ENCODE results near the gene PILRB.
"Not testable (repeated sequence)": the region's sequence is repeated elsewhere in the genome, so short reads cannot be mapped to it uniquely, and the experiment has no call there.

PILRB gene

DNA sequence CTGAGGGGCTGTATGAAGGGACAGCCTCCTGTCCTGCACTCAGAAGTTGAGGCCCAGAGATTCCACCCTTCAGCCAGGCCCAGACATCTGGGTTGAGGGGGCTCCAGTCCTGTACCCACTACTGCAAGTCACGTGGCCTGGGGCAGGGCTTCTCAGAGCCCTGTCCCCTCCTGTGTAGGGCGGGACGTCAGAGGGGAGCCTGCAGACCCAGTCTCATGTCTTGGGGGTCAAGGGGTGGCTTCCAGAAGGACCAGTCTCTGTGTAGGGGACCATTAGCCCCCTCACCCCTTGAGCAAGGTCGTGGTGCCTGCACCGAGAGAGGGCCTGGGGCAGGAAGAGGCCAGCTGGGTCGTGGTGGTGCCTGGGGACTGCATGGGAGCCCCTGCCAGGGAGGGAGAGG, 14.8 kb downstream of the PILRB start:
- no peak for DNase-seq
- in situ Hi-C loops (cut with MboI; ENCODE audit: low pct_unique_long_range_greater_than_20kb, low sequenced_read_pairs): no loop called here

DNA sequence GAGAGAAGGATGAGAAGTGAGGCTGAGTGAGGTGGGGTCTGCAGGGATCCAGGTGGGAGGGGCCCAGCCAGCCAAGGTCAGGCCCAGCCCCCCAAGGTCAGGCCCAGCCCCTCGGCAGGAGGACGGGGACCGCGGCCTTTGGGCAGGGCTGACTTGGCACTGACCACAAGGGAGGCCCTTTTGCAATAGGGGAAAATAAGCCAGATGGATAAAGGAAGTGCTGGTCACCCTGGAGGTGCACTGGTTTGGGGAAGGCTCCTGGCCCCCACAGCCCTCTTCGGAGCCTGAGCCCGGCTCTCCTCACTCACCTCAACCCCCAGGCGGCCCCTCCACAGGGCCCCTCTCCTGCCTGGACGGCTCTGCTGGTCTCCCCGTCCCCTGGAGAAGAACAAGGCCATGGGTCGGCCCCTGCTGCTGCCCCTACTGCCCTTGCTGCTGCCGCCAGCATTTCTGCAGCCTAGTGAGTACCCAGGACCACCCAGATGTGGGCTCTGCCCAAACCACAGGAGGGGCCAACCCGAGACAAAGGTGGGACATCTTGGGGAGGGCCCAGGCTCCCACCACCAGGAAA, 15.4 kb downstream of the PILRB start, which contains the start of gene PILRA:
PILRA (plus strand) TSS at position 227 of the 571 bp plus-strand sequence; CDS start at position 397, 170 bp downstream.
- no peak for DNase-seq
- in situ Hi-C loops (cut with MboI; ENCODE audit: low pct_unique_long_range_greater_than_20kb, low sequenced_read_pairs): no loop called here

DNA sequence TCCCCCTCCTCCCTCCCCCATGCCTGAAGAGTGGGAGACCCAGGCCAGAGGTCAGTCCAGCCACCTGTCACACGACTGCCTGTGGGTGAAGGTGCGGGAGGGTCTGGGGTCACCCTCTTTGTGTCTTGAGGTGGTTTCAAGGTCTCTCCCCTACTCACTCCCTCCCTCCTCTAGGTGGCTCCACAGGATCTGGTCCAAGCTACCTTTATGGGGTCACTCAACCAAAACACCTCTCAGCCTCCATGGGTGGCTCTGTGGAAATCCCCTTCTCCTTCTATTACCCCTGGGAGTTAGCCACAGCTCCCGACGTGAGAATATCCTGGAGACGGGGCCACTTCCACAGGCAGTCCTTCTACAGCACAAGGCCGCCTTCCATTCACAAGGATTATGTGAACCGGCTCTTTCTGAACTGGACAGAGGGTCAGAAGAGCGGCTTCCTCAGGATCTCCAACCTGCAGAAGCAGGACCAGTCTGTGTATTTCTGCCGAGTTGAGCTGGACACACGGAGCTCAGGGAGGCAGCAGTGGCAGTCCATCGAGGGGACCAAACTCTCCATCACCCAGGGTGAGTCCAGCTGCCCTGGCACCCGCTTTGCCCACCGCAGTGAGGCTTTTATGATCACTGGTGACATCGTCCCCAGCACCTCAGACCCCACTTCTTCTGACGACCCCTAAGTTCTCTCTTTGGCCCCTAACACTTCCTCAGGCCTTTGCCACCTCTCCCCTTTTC, 16.1 kb downstream of the PILRB start:
- in situ Hi-C loops (cut with MboI; ENCODE audit: low pct_unique_long_range_greater_than_20kb, low sequenced_read_pairs); DNase-seq: not testable (repeated sequence)

DNA sequence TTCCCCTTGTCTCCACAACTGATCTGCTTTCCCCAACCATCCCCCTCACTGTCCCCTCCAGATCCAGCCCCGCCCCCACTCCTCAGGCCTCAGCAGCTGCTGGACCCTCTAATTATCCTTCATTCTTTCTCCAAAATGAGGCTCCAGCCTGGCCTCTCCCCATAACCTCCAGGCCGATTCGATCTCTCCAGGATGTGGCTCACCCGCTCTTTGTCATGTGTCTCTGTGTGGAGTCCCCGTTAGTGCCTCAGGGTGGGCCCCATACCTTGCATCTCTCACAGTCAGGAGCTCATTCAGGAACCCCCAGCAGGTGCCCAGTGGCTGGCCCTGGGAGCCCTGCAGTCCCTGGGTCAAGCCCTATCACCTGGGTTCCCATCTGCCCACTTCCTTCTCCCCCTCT, 16.7 kb downstream of the PILRB start:
- in situ Hi-C loops (cut with MboI; ENCODE audit: low pct_unique_long_range_greater_than_20kb, low sequenced_read_pairs): no loop called here
- no peak for DNase-seq

DNA sequence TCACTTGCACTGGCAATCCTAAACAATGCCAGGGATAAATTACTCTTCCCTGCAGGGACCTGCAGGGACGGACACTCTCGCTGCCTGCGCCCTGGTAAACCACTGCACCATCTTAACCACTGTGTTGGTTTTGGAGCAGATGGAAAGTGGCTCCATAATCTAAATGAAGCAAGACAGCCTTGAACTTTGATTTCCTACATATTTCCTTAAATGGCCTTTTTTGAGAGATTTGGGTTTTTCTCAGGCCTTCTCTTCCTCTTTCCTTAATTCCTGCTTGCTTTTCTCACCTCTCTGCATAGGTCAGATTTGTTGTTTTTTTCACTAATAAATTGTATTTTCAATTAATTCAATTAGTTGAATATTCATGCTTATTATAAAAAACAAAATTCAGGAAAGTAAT, 18.1 kb downstream of the PILRB start:
- in situ Hi-C loops (cut with MboI; ENCODE audit: low pct_unique_long_range_greater_than_20kb, low sequenced_read_pairs): no loop called here
- no peak for DNase-seq

DNA sequence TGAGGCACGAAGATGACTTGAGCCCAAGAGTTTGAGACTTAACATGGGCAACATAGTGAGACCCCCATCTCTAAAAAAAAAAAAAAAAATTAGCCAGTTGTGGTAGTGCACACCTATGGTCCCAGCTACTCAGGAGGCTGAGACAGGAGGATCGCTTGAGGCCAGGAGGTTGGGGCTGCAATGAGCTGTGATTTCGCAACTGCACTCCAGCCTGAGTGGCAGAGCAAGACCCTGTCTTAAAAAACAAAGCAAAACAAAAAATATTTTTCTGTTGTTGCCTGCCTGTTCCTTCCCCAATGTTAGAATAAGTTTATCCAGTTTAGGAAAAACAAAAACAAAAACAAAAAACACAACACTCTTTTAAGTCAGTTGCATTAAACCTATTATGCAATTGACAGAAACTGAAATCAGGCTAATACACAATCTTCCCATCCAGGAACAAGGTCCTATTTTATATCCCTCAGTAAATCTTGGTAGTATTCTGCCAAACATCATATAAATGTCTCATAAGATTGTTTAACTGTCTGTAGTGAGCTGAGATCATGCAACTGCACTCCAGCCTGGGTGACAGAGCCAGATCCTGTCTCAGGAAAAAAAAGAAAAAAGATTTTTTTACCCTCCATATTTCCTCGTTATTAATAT, 20.3 kb downstream of the PILRB start:
- DNase-seq: no peak

DNA sequence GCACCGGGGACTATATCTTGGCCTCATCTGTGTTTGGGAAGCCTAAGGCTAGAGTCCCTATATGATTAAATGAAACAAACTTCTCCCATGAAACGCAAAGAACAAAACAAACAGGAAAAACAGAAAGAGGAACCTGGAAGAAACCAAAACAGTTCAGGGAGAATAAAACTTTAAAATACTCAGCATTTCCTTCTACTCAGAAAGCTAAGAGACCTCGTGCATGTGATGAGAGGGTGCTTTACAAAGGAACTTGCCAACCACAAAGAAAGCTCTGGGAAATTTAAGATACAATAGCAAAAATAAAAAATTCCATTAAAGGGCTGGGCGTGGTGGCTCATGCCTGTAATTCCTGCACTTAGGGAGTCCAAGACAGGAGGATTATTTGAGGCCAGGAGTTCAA, 22.3 kb downstream of the PILRB start:
- in situ Hi-C loops (cut with MboI; ENCODE audit: low pct_unique_long_range_greater_than_20kb, low sequenced_read_pairs): no loop called here
- DNase-seq: no peak

More for the DNA sequence above, 20.3 kb downstream of the PILRB start:
- in situ Hi-C loops (cut with MboI; ENCODE audit: low pct_unique_long_range_greater_than_20kb, low sequenced_read_pairs): no loop called here

DNA sequence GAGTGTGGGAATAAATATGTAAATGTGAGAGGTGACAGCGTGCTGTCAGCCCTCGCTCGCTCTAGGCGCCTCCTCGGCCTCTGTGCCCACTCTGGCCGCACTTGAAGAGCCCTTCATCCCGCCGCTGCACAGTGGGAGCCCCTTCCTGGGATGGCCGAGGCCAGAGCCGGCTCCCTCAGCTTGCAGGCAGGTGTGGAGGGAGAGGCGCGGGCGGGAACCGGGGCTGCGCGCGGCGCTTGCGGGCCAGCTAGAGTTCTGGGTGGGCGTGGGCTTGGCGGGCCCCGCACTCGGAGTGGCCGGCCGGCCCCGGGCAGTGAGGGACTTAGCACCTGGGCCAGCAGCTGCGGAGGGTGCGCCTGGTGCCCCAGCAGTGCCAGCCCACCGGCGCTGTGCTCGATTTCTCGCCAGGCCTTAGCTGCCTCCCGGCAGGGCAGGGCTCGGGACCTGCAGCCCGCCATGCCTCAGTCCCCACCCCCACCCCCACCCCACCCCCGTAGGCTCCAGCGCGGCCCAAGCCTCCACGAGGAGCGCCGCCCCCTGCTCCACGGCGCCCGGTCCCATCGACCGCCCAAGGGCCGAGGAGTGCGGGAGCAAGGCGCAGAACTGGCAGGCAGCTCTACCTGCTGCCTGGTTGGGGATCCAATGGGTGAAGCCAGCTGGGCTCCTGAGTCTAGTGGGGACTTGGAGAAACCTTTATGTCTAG, 23.8 kb downstream of the PILRB start:
- DNase-seq; in situ Hi-C loops (cut with MboI; ENCODE audit: low pct_unique_long_range_greater_than_20kb, low sequenced_read_pairs): not testable (repeated sequence)

DNA sequence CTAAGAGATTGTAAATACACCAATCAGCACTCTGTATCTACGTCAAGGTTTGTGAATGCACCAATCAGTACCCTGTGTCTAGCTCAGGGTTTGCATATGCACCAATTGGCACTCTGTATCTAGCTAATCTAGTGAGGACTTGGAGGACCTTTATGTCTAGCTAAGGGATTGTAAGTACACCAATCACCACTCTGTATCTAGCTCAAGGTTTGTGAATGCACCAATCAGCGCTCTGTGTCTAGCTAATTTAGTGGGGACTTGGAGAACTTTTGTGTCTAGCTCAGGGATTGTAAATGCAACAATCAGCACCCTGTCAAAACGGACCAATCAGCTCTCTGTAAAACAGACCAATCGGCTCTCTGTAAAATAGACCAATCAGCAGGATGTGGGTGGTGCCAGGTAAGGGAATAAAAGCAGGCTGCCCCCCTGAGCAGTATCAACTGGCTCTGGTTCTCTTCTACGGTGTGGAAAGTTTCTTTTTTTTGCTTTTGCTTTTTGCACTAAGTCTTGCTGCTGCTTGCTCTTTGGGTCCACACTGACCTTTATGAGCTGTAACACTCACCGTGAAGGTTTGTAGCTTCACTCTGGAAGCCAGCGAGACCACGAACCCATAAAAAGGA, 24.4 kb downstream of the PILRB start:
- in situ Hi-C loops (cut with MboI; ENCODE audit: low pct_unique_long_range_greater_than_20kb, low sequenced_read_pairs); DNase-seq: not testable (repeated sequence)

DNA sequence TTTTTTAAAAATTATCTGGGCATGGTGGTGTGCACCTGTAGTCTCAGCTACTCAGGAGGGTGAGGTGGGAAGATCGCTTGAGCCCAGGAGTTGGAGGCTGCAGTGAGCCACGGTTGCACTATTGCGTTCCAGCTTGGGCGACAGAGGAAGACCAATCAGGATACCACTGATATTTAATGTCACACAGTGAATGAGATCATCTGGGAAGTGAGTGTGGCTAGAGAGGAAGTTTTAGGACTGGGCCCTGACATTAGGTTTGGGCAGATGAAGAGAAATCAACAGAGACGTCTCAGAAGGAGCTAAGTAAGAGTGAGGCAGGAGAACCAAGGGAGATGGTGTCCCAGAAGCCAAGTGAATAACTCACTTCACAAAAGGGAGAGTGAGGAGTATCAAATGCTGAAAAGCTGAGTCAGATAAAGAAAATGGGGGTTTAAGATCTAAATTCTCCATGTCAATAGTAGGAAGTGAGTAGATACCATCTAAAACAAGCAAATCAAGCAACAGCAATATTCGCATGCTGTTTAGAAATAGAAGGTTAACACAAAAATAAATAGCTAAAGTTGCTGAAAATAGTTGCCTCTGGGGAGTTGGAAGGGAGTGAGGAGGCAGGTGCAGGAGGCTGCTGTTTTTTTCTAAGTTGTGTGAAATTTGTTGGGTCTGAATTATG, 26.8 kb downstream of the PILRB start:
- no peak for DNase-seq
- in situ Hi-C loops (cut with MboI; ENCODE audit: low pct_unique_long_range_greater_than_20kb, low sequenced_read_pairs): no loop called here

DNA sequence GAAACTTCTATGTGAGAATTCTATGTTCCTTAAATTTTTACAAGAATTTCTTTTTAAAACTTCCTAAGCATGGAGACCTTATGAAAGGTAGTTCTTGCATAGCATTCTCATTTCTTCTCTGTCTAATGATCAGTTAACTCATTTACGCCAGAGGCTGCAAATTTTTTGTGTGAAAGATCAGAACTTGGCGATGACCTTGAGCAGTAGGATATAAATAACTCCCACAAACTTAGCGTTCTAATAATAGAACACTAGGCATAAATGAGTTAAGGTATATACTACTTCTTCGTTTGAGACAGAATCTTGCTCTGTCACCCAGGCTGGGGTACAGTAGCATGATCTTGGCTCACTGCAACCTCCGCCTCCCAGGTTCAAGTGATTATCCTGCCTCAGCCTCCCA, 29.0 kb downstream of the PILRB start:
- no peak for DNase-seq
- in situ Hi-C loops (cut with MboI; ENCODE audit: low pct_unique_long_range_greater_than_20kb, low sequenced_read_pairs): no loop called here

DNA sequence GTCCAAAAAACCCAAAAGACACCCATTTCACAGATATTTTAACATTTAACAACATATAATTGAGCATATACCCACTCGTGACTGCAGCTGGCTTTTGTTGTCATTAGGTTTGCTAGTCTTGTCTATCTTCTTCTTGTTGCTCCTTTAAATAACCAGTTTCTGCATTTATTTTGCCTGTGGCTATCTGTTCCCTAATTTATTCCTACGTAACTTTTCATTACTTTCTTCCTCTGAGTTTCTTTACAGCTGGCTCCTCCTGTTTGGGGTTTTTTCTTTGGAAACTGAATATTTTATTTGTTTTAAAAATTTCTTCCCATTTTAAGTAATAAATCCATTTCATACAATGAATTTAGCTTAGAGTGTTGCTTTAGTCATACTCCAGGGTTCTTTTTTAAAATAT, 29.8 kb downstream of the PILRB start:
- no peak for DNase-seq
- in situ Hi-C loops (cut with MboI; ENCODE audit: low pct_unique_long_range_greater_than_20kb, low sequenced_read_pairs): no loop called here

DNA sequence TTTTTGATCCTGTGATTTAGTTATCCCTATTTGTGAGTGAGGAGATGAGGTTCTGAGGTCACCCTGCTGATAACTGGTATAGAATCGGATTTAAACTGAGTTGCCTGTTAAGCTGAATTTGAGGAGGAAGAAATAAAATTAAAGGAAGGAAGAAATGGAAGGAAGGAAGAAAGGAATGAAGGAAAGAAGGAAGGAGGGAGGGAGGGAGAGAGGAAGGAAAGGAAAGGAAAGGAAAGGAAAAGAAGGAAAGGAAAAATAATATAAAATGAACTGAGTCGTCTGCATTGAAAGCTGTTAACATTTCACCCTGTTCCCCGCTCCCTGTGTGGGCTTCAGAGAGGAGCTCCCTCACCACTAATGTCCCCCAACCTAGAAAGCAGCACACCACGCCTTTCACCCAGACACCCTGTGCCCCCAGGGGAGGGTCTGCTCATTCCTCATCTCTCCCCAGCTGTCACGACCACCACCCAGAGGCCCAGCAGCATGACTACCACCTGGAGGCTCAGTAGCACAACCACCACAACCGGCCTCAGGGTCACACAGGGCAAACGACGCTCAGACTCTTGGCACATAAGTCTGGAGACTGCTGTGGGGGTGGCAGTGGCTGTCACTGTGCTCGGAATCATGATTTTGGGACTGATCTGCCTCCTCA, 31.6 kb downstream of the PILRB start:
- no peak for DNase-seq
- in situ Hi-C loops (cut with MboI; ENCODE audit: low pct_unique_long_range_greater_than_20kb, low sequenced_read_pairs): no loop called here

DNA sequence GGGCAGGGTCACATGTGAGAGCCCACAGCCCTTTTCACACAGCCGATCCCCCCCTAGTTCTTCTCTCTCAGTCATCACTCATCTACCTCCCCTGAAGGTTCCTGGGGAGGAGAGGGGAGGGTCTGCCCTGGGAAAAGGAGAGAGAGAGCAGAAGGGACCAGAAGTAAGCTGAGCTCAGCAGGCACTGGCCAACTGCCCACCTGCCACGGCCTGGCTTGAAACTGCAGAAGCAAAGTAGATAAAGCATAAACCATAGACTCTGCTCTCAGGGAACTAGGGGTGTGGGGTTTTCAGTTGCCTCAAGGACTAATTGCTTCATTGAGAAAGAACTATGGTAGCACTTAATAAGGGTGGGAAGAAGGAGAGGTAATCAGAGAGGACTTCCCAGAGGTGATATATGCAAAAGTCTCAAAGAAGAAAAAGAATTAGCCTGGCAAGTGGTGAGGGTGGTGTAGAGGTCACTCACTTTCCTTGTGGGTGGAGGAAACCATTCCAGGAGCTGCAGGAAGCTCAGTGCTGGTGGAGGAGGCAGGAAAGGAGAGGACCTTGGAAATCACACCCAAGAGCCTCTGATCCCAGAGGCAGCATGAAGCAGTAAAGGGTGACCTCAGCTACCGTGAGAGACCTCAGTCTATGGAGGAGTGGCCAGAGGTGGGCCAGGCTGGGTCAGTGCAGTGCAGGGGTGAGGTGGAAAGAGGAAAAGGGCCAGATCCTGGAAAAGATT, 32.5 kb downstream of the PILRB start:
- in situ Hi-C loops (cut with MboI; ENCODE audit: low pct_unique_long_range_greater_than_20kb, low sequenced_read_pairs): no loop called here
- no peak for DNase-seq

DNA sequence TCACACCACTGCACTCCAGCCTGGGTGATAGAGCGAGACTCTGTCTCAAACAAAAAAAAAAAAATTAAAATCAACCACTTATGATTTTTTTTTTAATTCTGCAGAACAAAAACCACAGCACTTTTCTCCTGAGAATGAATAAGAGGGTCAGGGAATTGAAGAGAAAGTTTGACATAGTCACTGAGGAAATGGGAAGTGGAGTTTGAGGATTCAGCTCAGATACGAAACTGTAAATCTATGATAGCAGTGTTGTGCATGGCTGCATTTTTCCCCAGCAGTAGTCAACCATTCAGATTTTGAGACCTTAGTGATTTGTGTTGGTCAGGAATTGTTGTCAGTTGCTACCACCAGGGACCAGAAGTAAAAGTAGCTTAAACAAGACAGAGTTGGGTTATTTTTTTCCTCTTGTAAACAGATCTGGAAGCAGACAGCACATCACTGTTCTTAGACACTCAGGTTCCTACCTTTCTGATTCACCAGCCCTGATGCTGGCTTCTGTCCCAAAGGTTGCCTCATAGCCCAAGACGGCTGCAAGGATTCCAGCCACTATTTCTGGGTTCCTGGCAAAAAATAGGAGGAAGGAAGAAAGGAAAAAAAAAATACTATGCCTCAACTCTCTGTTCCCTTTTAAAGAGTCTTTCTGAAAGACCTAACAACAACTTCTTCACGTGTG, 35.5 kb downstream of the PILRB start:
- DNase-seq: no peak
- in situ Hi-C loops (cut with MboI; ENCODE audit: low pct_unique_long_range_greater_than_20kb, low sequenced_read_pairs): no loop called here

DNA sequence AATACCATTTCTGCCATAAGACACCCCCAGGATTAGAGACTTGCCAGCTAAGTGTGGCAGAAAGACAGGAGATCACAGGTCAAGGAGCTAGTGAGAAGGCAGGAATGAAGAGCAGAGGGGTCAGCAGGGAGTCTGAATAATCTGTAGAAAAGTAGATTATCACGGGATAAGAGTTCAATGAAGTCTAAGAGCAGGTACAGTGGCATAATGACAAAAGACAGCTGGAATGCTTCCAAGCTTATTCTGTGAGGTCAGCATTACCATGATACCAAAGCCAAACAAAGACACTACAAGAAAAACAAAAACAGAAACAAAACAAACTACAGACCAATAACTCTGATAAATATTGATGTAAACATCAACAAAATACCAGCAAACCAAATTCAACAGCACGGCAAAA, 36.2 kb downstream of the PILRB start:
- in situ Hi-C loops (cut with MboI; ENCODE audit: low pct_unique_long_range_greater_than_20kb, low sequenced_read_pairs): no loop called here
- DNase-seq: no peak

DNA sequence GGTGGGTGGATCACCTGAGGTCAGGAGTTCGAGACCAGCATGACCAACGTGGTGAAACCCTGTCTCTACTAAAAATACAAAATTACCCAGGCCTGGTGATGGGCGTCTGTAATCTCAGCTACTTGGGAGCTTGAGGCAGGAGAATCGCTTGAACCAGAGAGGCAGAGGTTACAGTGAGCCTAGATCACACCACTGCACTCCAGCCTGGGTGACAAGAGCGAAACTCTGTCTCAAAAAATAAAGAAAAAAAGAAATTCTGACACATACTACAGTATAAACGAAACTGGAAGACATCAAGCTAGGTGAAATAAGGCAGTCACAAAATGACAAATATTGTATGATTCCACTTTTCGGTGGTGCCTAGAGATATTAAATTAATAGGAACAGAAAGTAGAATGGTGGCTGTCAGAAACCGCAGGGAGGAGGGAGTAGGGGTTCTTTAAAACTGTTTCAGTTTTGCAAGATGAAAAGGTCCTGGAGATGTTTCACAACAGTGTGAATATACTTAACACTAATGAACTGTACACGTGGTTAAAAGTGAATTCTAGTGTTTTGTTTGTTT, 38.6 kb downstream of the PILRB start:
- in situ Hi-C loops (cut with MboI; ENCODE audit: low pct_unique_long_range_greater_than_20kb, low sequenced_read_pairs): no loop called here
- DNase-seq: peak; percentile 38
